GM18907 (cell line): ENCODE data around the gene DGKG.

ENCODE experiments used
- ATAC-seq: cut with Tn5 transposase; IDR thresholded peaks from one replicate; pipeline ENCODE4 v1.9.1; 2021; ENCODE audit warnings: mild to moderate bottlenecking, moderate library complexity; ENCODE audit not compliant: unreplicated experiment

Gene DGKG

GRCh38 chr3:186320862-186321568 lies 41.0 kb downstream of the DGKG start:
- no peak for ATAC-seq

- no peak for ATAC-seq
These were observed 42.1 kb downstream of the DGKG start for GRCh38 chr3:186319945-186320344.

GRCh38 chr3:186318135-186318534 lies 43.9 kb downstream of the DGKG start:
- no peak for ATAC-seq

GRCh38 chr3:186317478-186317877 lies 44.6 kb downstream of the DGKG start:
- ATAC-seq = no peak

- no peak for ATAC-seq
These were observed 45.3 kb downstream of the DGKG start for GRCh38 chr3:186316666-186317260.

- no peak for ATAC-seq
These were observed 46.3 kb downstream of the DGKG start for GRCh38 chr3:186315581-186316354.

- no peak for ATAC-seq
These were observed 47.1 kb downstream of the DGKG start for GRCh38 chr3:186314896-186315295.

GRCh38 chr3:186311441-186311840 lies 50.6 kb downstream of the DGKG start:
- no peak for ATAC-seq

- no peak for ATAC-seq
These were observed 53.5 kb downstream of the DGKG start for GRCh38 chr3:186308549-186308948.

GRCh38 chr3:186307594-186308221 lies 54.3 kb downstream of the DGKG start:
- no peak for ATAC-seq

GRCh38 chr3:186305286-186305685 lies 56.7 kb downstream of the DGKG start:
- ATAC-seq = no peak

- ATAC-seq = no peak
These were observed 58.1 kb downstream of the DGKG start for GRCh38 chr3:186303965-186304364.

GRCh38 chr3:186299327-186299726 lies 62.7 kb downstream of the DGKG start:
- ATAC-seq = no peak

- ATAC-seq = no peak
These were observed 63.2 kb downstream of the DGKG start for GRCh38 chr3:186298876-186299275.

- ATAC-seq = no peak
These were observed 71.2 kb downstream of the DGKG start for GRCh38 chr3:186290796-186291195.

- no peak for ATAC-seq
These were observed 74.3 kb downstream of the DGKG start for GRCh38 chr3:186287711-186288110.

GRCh38 chr3:186286114-186286513 lies 75.9 kb downstream of the DGKG start:
- no peak for ATAC-seq

- ATAC-seq = no peak
These were observed 77.4 kb downstream of the DGKG start for GRCh38 chr3:186284661-186285060.

- ATAC-seq = no peak
These were observed 77.7 kb downstream of the DGKG start for GRCh38 chr3:186284349-186284652.

- no peak for ATAC-seq
These were observed 78.2 kb downstream of the DGKG start for GRCh38 chr3:186283651-186284348.

GRCh38 chr3:186283096-186283495 lies 78.9 kb downstream of the DGKG start:
- ATAC-seq = no peak
